ENCODE data around the gene NLRC5.

NLRC5 gene, protein sequence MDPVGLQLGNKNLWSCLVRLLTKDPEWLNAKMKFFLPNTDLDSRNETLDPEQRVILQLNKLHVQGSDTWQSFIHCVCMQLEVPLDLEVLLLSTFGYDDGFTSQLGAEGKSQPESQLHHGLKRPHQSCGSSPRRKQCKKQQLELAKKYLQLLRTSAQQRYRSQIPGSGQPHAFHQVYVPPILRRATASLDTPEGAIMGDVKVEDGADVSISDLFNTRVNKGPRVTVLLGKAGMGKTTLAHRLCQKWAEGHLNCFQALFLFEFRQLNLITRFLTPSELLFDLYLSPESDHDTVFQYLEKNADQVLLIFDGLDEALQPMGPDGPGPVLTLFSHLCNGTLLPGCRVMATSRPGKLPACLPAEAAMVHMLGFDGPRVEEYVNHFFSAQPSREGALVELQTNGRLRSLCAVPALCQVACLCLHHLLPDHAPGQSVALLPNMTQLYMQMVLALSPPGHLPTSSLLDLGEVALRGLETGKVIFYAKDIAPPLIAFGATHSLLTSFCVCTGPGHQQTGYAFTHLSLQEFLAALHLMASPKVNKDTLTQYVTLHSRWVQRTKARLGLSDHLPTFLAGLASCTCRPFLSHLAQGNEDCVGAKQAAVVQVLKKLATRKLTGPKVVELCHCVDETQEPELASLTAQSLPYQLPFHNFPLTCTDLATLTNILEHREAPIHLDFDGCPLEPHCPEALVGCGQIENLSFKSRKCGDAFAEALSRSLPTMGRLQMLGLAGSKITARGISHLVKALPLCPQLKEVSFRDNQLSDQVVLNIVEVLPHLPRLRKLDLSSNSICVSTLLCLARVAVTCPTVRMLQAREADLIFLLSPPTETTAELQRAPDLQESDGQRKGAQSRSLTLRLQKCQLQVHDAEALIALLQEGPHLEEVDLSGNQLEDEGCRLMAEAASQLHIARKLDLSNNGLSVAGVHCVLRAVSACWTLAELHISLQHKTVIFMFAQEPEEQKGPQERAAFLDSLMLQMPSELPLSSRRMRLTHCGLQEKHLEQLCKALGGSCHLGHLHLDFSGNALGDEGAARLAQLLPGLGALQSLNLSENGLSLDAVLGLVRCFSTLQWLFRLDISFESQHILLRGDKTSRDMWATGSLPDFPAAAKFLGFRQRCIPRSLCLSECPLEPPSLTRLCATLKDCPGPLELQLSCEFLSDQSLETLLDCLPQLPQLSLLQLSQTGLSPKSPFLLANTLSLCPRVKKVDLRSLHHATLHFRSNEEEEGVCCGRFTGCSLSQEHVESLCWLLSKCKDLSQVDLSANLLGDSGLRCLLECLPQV (N-terminal part only)

DNA sequence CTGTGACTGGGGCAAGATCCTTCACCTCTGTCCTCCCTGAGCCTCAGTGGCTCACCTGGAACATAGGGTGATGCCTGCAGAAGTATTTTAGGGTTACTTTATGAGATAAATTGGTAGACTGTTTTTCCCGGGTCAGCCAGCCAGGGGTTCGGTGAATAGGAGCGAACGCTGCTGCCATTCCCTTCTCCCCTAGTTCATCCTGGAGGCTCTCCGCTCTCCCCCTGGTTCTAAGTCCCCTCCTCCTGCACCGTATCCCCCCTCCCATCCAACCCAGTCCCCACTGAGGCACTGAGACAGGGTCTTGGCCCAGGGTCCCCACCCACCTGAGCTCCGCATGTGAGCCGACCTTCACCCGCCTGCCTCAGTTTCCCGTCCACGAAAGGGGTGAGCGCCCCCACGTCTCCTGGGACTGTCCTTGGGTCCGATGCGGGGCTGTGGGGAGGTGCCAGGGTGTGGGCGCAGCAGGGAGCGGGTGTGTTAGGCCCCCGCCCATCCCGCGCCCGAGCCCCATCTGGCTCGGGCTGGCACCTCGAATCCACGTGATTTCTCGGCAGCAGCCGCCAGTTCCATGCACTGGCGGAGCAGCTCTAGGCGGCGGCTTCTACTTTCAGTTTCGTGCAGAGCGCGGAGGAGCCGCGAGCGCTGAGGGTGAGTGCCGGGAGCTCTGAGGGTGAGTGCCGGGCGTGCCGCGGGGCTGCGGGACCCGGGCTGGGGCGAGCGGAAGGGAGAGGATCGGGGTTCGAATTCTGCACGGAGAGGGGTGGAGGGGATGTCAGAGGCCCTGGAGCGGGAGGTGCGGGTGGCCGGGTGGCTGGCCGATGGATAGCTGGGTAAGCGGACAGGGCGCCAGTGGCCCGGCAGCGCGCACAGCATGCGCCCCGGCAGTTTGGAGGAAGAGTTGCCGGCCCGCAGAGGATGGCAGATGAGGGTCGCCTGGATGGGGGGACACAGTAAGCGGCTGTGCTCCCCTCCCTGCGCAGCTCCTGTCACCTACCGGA lies at the start of gene NLRC5:
NLRC5 (plus strand) TSS at position 610 of the 998 bp plus-strand sequence. CDS start 31,156 bp downstream, outside the sequence.
- in situ Hi-C loops (cut with MboI; ENCODE audit: low sequenced_read_pairs), result no loop called here

DNA sequence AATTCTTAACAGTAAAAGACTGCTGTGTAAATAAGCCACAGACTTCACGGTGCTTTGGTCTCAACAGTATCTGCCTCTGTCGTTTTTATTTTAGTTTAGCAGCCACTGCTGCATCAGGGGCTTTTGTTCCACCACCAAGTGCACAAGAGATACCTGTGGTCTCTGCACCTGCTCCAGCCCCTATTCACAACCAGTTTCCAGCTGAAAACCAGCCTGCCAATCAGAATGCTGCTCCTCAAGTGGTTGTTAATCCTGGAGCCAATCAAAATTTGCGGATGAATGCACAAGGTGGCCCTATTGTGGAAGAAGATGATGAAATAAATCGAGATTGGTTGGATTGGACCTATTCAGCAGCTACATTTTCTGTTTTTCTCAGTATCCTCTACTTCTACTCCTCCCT lies 49.6 kb upstream of the NLRC5 start:
- in situ Hi-C loops (cut with MboI; ENCODE audit: low sequenced_read_pairs), result no loop called here

DNA sequence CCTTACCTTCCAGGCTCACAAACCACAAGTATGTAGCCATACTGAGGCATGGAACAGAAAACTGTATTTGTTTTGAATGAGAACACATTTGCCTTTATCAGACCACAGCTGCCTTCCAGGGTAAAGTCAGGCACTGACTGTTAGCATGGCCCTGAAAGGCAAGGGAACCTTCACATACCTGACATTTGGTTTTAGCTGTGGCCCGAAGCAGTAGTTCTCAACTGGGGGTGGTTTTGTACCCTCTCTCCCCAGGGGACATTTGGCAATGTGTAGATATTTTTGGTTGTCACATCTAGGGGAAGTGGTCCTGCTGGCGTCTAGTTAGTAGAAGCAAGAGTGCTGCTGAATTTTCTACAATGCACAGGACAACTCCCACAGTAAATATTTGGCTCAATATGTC lies 48.3 kb upstream of the NLRC5 start:
- in situ Hi-C loops (cut with MboI; ENCODE audit: low sequenced_read_pairs), result no loop called here

DNA sequence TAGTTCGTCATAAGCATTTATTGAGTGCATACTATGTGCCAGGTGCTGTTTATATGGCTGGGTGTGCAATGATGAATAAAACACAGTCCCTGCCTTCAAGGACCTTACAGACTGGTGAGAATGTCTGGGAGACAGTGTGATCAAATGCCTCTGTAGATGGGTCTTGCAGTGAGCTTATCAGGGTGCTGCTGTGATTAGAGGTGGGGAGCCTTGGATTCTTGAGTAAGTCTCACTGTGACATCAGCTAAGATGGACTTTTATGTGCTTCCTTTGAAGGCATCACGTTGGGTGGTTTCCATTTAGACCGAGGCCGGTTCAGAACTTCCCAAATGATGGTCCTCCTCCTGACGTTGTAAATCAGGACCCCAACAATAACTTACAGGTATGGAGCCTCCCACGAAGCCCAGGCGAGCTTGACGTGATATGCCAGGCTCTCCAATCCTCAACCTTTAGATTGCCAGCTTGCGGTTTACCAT lies 47.5 kb upstream of the NLRC5 start:
- in situ Hi-C loops (cut with MboI; ENCODE audit: low sequenced_read_pairs), result no loop called here

DNA sequence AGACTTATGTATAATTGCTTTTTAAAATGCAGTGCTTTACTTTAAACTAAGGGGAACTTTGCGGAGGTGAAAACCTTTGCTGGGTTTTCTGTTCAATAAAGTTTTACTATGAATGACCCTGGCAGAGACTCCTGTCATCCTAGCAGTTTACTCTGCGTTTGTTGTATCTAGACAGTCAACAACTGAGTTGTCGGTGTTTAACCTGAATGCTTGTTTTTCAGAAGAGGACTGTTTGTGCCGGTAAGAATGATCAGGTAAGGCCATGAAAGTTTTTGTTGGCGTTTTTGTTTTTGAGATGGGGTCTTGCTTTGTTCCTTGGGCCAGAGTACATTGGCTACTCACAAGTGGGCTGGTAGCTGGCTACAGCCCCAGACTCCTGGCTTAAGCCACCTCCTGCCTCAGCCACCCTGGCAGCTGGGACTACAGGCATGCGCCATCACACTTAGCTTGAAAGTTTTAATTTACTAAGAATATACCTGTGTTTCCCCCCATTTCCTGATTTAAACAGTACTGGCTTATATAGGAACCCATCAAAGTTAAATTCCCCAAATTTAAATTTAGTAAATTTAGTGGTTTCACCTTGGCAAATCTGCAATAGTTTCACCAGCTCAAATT lies 45.5 kb upstream of the NLRC5 start:
- in situ Hi-C loops (cut with MboI; ENCODE audit: low sequenced_read_pairs), result no loop called here

DNA sequence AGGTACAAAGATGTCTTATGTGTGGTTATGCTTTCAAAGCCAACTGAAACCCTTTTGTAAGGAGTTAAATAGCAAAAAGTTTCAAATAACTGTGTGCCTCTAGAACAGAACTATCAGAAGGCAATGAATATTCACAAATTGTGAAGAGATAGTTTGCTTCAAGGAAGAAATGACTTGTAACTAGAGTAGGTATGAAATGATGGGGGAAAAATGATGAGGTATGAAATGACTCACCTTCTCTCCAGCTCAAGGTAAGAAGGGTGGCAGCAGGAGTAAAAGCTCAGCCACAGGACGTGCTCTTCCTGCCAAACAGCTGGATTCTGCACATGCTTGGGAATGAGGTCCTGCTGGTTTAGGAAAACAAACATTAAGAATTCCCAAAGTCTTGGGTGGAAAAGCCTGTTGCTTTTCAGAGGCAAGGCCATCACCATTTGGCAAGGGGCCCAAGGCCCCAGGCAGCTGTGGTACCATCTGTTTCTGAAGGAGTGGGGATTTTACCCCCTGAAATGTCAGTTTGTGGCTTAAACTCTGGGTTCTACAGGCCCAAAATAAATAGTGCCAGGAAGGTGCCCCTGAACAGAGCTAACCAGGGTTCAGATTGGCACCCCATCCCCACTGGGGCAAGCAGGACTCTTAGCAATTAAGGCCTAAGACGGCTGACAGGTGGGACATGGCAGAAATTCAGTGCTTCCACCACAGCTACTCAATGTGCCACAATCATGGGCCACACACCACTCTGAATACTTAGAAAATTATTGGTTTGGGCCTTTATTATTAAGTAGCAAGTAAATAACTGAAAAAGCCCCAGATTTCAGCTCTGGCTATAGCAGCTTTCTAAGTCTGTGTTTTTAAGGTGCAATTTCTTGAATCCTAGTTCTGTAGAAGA lies 44.2 kb upstream of the NLRC5 start:
- in situ Hi-C loops (cut with MboI; ENCODE audit: low sequenced_read_pairs), result no loop called here

DNA sequence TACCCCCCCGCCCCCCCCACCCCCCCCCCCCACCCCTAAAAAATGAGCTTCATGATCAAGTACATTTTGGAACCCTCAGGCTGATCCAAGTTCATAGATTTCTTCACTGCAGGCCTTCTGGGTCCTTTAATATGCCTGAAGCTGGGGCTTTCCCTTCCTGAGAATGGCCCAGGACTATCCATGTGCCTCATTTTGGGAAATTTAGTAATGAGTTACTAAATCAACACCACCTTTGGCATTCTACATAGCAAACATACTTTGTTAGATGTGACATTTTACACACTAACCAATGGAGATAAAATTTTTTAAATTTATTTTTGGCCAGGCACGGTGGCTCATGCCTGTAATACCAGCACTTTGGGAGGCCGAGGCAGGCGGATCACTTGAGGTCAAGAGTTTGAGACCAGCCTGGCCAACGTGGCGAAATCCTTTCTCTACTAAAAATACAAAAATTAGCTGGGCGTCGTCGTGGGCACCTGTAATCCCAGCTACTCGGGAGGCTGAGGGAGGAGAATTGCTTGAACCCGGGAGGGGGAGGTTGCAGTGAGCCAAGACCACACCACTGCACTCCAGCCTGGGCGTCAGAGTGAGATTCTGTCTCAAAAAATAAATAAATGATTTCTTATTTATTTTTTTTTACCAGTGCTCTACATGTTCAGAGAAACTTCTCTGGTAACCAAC lies 43.4 kb upstream of the NLRC5 start:
- in situ Hi-C loops (cut with MboI; ENCODE audit: low sequenced_read_pairs), result no loop called here

DNA sequence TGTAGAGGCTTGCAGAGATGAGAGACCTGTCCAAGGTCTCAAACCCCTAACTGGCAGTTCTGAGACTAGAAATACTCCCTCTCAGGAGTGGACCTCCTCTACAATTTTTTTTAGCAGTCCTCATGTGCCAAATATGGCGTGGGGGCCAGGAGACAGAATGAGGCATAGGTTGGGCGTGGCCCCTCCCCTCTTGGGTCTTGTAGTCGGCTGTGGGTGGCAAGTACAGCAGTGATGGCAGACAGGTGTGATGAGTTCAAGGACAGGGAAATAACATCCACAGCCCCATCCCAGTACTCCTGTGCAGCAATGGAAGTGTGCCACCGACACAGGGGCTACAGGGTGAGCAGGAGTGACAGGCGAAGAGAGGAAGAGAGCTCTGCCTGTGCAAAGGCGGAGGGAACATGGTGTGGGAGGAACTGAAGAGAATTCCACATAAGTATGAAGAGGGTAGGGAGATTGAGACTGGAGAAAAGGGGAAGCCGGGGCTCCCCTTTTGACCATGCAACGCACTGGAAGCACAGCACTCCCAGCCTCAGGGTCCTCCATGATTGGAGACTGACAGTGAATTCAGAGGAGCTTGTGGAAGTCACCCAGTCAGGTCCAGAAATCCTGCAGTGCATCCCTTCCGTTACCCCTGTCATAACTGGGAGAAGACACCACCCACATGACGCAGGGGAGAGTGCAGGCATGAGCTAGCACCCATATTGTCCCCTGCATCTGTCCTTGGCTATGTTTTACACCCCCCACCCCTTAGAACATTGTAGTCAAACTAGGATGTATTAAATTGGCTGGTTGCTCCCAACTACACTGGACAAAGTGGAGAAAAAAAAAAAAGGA lies 42.4 kb upstream of the NLRC5 start:
- in situ Hi-C loops (cut with MboI; ENCODE audit: low sequenced_read_pairs), result no loop called here

DNA sequence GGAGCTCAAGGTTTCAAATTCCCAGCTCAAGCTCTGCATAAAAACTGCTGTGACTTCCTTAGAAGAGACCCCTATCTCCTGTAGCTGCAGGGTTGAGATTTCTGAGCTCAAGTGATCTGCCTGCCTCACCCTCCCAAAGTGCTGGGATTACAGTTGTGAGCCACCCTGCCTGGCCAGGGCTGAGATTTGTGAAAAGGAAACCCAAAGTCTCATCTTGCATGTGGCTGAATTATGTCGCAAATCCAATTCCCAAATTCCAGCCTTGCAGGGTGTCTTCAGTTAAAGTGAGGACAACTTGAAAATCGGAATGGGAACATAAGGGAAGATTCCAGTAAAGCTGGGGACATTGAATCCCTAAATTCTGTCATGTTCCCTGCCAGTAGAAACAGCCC lies 41.8 kb upstream of the NLRC5 start:
- in situ Hi-C loops (cut with MboI; ENCODE audit: low sequenced_read_pairs), result no loop called here

DNA sequence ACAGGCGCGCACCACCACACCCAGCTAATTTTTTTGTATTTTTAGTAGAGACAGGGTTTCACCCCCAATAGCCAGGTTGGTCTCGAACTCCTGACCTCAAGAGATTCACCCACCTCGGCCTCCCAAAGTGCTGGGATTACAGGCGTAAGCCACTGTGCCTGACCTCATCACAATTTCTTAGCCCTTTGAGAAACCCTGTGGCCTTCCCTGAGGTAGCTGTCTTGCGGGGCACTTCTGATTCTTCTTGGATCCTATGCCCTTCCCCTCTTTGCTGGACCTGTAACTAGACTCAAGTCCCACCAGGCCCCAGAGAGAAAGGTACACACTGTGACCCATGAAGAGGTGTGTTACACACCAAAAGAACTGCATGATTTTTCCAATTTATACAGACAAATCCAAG lies 41.1 kb upstream of the NLRC5 start:
- in situ Hi-C loops (cut with MboI; ENCODE audit: low sequenced_read_pairs), result no loop called here

DNA sequence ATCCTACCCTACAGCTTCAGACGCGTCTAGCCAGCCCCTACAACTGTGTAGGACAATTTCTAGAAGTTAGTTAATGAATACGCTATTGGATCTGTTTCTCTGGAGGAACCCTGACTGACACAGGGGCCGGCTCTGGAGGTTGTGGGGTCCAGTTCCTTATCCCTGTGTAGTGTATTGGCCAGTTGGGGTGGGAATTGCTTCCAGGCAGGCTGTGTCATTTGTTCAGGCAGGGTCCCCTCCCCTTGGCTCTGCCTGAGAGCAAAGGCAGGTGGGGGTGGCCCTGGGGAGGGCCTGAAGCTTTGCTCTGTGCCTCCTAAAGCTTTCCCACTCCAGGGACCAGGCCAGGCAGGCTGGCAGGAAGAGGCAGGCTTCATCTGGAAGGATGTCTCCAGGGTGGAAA lies 39.3 kb upstream of the NLRC5 start:
- in situ Hi-C loops (cut with MboI; ENCODE audit: low sequenced_read_pairs), result loop anchor here (25.0 kb wide), 1 partner anchor 212 kb away; no protein-coding TSS in a partner anchor

DNA sequence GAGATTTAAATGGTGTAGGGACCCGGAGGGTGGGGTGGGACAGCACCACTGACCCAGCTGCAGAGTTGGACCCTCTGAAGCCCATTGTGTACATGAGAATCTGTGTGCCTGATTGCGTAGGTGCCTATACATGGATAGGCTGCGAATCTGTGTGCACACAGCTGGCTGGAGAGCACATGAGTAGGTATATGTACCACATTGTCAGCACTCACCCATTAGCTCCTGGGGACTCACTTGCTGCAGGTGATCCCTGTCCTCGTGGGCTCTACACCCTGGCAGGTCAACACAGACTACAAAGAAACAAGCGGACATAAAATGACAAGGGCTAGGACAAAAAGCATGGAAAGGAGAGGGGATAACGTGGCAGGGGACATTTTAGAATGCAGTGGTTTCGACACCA lies 38.9 kb upstream of the NLRC5 start:
- in situ Hi-C loops (cut with MboI; ENCODE audit: low sequenced_read_pairs), result loop anchor here (25.0 kb wide), 1 partner anchor 212 kb away; no protein-coding TSS in a partner anchor

DNA sequence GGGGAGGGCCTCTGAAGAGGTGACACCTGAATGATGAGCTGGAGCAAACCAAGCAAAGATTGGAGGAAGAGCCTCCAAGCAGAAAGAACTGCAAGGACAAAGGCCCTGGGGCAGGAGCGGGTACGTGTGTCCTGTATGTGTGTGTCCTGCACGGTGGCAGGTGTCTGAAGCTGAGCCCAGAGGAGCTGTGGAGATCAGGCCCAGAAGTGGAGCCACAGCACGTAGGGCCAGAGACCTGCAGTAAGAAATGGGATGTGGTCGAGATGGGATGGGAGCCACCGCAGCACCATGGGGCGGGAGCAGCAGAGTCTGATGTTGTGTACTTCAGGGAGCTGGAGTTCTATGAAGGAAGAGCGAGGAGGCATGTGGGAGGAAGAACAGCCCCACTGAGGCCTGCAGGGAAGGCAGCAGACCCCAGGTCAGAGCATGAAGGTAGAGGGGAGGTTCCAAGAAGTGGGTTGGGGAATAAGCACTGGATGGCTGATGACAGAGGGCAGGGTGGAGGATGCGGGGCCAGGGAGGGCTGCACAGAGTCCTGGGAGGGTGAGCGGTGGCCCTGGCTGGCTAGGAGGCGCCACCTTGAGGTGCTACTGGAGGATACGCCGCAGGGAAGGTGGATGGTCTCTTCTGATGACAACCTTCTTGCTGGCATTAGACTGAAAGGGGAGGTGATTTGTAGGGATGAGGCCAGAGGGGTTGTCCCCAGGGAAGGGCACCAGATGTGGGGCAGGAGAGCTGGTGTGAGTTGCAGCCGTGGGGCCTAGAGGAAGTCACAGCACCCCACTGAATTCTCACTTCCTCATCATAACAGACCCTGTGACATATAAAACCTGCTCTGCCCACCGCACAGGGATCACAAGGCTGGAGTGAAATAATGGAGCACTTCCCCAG lies 38.2 kb upstream of the NLRC5 start:
- in situ Hi-C loops (cut with MboI; ENCODE audit: low sequenced_read_pairs), result loop anchor here (25.0 kb wide), 1 partner anchor 211 kb away; no protein-coding TSS in a partner anchor

DNA sequence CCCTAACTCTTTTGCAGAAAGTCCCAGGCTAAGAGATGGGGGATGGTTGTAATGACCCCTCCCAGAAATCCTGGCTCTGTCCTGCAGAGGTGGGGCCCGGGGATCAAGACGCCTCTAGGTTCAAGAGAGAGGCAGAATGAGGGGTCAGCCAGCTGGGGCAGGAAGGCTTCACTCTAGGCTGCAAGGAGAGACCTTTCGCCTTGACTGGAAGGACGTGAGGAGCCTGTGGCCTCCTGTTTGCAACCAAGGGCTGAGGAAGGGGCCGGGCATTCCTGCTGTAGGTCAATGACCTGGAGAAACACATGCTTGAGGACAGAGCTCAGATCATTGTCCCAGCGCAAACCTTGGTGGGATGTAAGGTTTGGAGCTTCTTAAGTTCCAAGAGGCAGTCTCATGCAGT lies 36.4 kb upstream of the NLRC5 start:
- in situ Hi-C loops (cut with MboI; ENCODE audit: low sequenced_read_pairs), result loop anchor here (25.0 kb wide), 1 partner anchor 209 kb away; no protein-coding TSS in a partner anchor

DNA sequence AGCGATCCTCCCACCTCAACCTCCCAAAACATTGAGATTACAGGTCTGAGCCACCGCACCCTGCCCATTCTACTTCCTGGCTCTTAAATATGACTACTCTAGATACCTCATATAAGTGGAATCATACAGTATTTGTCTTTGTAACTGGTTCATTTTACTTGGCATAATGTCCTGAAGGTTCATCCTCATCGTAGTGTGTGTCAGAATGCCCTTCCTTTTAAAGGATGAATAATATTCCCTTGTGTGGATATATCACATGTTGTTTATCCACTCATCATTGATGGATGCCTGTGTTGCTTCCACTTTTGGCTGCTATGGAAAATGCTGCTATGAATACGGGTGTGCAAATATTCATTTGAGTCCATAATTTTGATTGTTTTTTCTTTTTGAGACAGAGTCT lies 33.3 kb upstream of the NLRC5 start:
- in situ Hi-C loops (cut with MboI; ENCODE audit: low sequenced_read_pairs), result loop anchor here (25.0 kb wide), 1 partner anchor 206 kb away; no protein-coding TSS in a partner anchor

DNA sequence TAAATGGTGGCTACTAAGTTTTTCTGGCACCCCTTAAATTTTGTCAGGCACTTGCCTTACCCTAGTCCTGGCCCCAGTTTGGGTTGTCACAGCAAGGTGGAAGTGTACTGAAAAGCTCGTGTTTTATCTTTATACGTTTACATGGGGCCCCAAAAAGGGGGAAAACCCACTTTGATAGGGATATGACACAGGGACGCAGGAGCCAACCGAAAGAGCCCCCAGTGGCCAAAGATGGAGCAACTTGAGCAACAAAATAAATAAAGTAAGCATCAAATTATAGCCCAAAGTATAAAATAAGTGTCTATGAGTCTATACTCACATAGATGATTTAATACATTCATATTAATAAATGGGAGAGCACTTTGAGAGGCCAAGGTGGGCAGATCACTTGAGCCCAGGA lies 32.6 kb upstream of the NLRC5 start:
- in situ Hi-C loops (cut with MboI; ENCODE audit: low sequenced_read_pairs), result loop anchor here (25.0 kb wide), 1 partner anchor 206 kb away; no protein-coding TSS in a partner anchor

All from HL-60/S4 treated with phorbol 12-myristate 13-acetate at 8.2 ng/mL for 4 days and 3 days (cell line).